D721Med (cell line): ENCODE data around the gene ZBTB7C.

Source experiments
- DNase-seq: peaks from one replicate; pipeline ENCODE4 v3.0.0; 2011; ENCODE audit warnings: low spot score; ENCODE audit not compliant: insufficient read length
- FAIRE-seq: peaks from 2 replicates; lab custom pipeline; 2011; peaks lifted over from hg19 to GRCh38; lab: Jason Lieb, UNC
- TF ChIP-seq, protein P1 (sequence below): IDR thresholded peaks from 2 replicates; pipeline ENCODE4 v1.5.1; 2012; ENCODE audit warnings: mild to moderate bottlenecking, control low read depth; ENCODE audit not compliant: insufficient read depth; ENCODE audit errors: missing control alignments

The ZBTB7C gene

DNA sequence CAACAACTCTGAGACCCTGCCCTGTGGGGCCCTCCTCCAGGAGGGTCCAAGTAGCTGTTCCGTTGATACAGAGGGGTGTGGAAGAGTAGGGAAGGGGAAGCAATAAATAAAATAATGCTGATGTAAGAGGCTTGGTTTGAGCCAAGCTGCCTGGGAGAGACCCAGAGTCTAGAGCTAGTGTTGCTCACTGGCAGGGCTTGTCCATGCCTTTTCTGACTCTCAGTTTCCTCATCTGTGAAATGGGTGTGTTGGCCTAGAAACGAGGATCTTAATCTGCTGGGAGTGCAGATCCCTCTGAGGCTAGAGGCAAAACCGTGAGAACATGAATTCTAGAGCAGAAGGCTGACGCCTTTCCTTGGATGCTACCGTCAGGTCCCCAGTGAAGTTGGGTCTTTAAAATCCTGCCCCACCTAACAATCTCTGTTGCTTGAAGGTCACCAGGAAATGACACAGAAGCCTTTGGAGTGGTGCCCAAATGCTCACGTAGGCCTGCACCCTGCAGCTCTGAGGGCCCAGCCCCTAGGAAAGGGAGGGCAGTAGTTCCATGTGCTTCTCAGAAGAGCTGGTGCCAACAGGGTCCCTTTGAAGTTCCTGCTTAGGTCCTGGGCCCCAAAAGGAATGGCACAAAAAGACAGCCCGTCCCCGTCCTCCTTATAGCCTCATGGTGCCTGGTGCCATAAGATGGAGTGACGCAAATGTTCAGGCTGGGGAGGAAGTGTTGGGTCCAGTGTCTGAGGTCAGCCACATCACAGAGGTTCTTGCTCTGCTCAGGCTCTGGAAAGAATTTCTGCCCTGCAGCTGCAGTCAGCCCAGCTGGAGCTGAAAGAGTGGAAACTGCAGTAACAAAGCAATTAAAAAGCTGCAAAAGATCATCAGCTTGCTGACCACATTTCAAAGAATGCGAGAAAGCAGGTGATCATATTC is 405.5 kb downstream of the ZBTB7C start:
- TF ChIP-seq, protein P1, sequence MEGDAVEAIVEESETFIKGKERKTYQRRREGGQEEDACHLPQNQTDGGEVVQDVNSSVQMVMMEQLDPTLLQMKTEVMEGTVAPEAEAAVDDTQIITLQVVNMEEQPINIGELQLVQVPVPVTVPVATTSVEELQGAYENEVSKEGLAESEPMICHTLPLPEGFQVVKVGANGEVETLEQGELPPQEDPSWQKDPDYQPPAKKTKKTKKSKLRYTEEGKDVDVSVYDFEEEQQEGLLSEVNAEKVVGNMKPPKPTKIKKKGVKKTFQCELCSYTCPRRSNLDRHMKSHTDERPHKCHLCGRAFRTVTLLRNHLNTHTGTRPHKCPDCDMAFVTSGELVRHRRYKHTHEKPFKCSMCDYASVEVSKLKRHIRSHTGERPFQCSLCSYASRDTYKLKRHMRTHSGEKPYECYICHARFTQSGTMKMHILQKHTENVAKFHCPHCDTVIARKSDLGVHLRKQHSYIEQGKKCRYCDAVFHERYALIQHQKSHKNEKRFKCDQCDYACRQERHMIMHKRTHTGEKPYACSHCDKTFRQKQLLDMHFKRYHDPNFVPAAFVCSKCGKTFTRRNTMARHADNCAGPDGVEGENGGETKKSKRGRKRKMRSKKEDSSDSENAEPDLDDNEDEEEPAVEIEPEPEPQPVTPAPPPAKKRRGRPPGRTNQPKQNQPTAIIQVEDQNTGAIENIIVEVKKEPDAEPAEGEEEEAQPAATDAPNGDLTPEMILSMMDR: no peak
- DNase-seq (no peak), FAIRE-seq (no peak)

DNA sequence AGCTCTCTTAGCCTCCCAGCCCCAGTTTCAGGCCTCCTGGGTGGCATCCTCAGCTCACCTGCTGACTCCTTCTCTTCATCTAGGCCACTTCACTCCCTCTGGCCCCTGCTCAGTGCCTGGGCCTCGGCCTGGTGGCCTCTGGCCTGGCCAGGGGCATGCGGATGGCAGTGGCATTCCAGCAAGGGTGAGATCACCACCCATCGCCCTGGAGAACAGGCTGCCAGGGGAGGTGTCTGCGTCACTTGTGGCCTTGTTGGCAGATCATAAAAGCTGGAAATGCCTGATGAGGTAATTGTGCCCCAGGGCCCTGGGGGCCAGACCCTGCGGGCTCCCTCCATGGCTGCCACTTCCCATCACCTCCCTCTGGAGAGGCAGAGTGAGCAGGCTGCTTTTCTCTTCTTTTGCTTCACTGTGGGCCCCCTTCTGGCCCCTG is 406.2 kb downstream of the ZBTB7C start:
- FAIRE-seq (no peak), DNase-seq (no peak)
- TF ChIP-seq, protein P1: no peak

DNA sequence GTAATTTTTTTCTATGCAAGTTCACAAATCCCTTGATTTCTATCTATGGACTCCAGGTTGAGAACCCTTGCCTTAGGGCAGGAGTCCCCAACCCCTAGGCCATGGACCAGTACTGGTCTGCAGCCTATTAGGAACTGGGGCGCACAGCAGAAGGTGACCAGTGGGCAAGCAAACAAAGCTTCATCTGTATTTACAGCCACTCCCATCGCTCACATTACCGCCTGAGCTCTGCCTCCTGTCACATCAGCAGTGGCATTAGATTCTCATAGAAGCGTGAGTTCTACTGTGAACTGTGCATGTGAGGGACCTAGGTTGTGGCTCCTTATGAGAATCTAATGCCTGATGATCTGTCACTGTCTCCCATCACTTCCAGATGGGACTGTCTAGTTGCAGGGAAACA is 408.5 kb downstream of the ZBTB7C start:
- TF ChIP-seq, protein P1: no peak
- no peak for FAIRE-seq
- no peak for DNase-seq

DNA sequence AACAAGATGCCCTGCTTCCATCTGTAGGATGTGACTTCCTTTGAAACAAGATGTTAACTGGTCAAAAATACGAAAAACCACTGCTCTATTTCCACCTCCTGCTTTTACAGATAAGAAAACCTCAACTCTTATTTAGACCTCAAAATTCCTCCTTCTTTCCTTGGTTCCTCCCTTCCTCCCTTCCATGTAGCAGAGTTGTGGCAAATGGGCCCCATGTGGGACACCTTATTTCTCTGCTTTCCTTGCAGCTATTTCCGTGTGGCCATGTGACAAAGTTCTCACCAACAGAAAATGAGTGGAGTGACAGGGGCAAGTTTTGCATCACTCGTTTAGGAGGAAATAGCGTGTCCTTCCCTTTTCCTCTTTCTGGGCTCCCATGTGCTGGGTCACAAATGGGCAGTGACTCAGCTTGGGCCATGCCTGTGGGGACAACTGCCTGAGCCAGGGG is 409.4 kb downstream of the ZBTB7C start:
- FAIRE-seq: no peak
- no peak for DNase-seq
- TF ChIP-seq, protein P1: no peak

DNA sequence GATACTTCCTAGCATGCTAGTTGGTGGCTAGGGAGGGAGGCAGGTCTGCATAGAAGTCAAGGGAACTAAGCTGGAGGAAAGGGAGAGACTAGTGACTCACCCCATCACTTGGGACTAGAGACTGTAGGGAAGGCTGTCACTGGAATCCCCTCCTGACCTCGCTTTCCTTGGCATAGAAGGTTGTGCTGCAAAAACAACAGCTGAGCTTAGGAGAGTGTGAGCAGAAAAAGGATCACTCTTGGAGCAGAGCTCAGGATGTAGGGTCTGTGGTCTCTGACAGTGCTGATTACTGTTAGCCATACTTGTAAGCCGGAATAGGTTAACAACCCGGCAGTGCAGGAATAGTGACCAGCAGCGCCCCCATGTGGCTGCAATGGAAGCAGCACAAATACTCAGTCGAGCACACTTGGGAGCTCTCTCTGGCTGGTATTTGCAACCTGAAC is 411.8 kb downstream of the ZBTB7C start:
- TF ChIP-seq, protein P1: peak; percentile 60
- peak; percentile 55 for DNase-seq
- peak; percentile 80 for FAIRE-seq

DNA sequence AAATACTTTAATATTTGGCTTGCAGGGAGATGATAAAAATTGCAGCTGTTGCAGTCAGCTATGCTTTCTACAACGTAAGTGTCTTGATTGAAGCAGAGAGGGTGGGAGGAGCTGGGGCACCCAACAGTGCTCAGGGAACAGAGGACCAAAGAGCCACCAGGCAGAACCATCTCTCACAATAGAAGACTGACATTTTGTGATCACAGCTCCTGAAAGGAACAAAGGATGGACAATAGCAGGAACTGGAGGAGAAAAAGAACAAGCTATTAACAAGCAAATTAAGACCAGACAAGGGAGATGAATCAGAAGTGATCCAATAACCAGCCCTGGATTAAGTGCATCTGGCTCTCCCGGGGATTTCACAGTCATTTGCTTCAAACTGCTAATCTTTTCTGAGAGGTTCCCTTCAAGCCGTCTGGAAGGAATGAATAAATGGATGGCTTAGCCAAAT is 413.1 kb downstream of the ZBTB7C start:
- FAIRE-seq (peak; percentile 100), DNase-seq (peak; percentile 65)
- TF ChIP-seq, protein P1: no peak

DNA sequence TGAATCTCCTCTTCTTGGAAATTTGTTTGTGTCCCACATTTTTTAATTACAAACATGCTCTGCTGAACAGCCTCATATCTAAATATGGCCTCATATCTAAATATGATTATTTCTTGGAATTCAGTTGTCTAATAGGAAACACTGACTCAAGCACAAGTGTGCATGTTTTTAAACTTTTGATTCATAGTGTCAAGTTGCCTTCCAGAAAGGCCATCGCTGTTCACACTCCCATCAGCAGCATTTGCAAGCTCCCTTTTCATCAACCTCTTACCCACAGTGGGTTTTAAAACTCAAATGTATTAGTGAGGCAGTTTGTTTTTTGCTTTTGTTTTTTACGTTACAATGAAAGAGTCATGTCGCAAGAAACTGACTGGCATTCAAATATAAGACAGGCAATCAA is 413.5 kb downstream of the ZBTB7C start:
- TF ChIP-seq, protein P1: no peak
- DNase-seq (no peak), FAIRE-seq (no peak)
